Mucosa of gallbladder (tissue), 1 donor: ENCODE measurements around the gene GNB1L. TPM values are rescaled to one million over a fixed set of nuclear protein-coding genes. Genes with fewer than 3 reads are reported as not detected.

ENCODE experiments used
- DNase-seq: peaks from one replicate; pipeline ENCODE4 v3.0.0-alpha.2; 2020; ENCODE audit warnings: low spot score
- total RNA-seq: library from RNA; stranded (reverse); gene quantifications from one replicate; pipeline ENCODE4 v1.2.1, GENCODE V29; 2021
- donor health status: DM: no; HTN: no; CAD: no.

The GNB1L gene
- 6.2 TPM for total RNA-seq

DNA sequence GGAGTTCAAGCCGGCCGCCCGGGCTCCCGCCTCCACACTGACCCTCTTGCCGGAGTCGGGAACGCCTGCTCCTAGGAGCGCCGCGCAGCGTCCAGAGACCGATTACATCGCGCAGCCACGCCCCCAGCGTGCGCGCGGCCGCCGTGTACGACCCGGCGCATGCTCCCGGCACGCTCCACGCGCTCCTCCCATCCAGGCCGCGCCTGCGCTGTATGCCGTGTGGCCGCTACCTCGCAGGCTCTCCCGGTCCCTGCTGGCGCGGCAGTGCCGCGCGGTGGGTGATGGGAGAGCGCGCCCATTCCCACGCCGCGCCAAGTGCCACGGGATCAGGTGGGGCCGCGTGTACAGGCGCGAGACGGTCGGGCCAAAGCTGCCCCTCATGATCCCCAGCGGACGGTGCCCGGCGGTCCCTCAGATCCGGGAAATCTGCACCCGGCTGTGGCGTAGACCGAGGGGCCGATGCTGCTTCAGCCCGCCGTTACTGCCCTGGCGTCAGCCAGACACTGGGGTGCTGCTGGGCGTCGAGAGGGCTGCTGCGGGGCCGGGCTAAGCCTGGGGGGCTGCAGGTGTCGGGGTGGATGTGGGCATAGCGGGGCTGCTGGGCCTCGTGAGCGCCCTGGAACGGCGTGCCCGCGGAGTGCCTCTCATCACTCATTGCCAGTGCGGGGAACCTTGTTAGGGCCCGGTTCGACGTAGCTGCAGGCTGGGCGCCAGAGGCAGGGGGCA, at the start of gene GNB1L, which contains the start of gene RTL10:
Gene GNB1L, minus strand, starts transcription at position 97 of the 726 bp plus-strand sequence. CDS start 33,519 bp downstream, outside the sequence.
Gene RTL10, minus strand, starts transcription at position 97 of the 726 bp plus-strand sequence. CDS start 2,613 bp downstream, outside the sequence.
- DNase-seq, result peak; percentile 98

DNA sequence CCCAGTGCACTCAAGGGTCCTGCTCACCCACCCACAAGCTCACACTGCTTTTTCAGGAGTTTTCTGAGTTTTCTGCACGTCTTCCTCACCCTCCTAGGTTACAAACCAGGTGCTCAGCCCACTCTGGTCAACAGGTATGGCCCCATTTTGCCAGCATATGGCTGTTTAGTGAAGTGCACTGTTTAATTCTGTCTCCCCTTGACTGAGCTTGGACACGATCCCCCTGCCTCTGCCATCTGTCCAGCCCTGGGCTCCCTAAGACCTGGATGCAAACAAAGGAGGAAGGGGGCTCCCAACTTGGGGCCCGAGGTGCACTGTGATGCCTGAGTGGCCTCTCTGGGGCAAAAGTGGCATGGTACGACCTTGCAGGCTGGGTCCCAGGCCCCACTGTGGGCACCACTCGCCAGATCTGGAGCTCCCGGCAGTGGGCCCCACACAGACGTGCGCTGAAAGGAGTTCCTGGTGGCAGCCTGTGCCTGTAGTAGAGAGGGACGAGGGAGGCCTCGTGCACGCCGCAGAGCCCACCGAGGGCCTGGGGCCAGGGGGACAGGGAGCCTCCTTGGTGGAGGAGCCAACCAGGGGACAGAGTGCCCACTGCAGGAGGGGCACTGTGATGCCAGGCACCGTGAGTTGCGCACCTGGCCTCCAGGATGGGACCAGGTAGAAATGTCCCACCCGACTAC, 49.6 kb upstream of the GNB1L start:
- no peak for DNase-seq

GRCh38 chr22:19903513-19903912, 48.8 kb upstream of the GNB1L start:
- DNase-seq, result no peak

GRCh38 chr22:19903031-19903430, 48.4 kb upstream of the GNB1L start:
- DNase-seq, result no peak

GRCh38 chr22:19902245-19902715, 47.6 kb upstream of the GNB1L start:
- DNase-seq, result no peak

GRCh38 chr22:19901577-19902244, 47.0 kb upstream of the GNB1L start:
- DNase-seq, result no peak

DNA sequence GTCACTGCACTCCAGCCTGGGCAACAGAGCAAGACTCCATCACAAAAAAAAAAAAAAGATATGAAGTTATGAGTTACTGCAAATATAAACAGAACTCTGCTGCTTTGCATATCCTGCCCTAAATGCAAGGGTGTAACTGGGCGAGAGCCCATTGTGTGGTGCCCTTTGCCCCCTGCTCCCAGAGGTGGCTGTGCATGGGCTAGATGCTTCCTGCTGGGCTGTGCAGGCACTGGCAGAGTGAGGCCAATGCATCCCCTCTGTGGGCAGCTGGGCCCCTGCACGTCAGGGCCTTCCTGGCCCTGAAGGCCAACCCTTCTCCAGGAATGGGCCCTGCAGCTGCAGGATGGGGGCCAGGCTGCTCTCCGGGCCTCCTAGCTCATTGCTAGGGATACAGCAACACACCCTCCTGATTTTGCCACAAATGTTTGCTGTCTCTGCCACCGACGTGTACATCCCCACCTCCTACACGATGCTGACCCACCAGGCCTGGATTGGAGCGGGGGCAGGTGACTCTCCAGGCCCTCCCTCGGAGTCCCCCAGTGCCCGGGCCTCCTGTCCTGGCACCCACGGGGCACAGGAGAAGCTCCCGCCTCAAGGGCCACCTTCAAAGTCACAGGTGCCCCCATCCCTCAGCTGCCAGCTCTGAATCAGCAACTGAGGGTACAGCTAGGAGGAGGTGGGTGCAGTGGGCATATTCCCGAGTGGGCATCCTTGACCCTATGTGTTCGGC, 46.2 kb upstream of the GNB1L start:
- DNase-seq, result no peak

GRCh38 chr22:19898831-19899567, 44.3 kb upstream of the GNB1L start:
- DNase-seq, result no peak

DNA sequence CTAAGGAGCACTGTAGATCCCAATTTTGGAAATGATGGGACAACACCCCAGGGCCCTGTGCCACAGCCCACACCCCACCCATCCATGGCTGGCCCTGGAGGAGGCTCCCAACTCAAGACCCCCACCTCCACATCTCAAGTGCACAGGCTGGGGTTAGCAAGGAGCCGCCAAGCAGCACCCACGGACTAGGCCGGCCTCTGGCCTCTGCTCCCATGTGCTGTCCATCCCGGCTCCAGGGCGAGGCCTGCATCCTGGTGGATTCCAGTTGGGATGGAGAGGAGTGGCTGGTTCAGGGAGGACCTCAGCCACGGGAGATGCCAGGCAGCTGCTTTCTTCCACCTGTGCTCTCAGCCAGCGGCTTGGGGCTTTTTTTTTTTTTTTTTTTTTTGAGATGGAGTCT, 43.5 kb upstream of the GNB1L start:
- no peak for DNase-seq

DNA sequence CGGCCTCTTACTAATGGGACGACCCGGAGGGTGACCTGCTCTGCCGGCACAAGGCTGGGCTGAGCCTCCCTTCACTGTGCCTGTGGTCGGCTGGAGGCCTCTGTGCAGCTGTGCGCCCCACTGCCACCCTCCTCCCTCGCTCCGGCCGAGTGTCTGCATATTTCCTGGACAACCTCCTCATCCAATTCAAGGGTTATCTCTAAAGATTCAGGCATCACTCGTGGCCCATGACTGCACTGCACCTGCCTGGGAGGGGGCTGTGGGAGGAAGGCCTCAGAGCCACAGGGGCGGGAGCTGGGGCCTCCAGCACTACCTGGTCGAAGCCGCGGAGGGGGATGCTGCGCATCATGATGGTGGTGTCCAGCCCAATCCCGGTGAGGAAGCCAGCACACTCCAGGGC, 43.1 kb upstream of the GNB1L start:
- DNase-seq, result no peak

DNA sequence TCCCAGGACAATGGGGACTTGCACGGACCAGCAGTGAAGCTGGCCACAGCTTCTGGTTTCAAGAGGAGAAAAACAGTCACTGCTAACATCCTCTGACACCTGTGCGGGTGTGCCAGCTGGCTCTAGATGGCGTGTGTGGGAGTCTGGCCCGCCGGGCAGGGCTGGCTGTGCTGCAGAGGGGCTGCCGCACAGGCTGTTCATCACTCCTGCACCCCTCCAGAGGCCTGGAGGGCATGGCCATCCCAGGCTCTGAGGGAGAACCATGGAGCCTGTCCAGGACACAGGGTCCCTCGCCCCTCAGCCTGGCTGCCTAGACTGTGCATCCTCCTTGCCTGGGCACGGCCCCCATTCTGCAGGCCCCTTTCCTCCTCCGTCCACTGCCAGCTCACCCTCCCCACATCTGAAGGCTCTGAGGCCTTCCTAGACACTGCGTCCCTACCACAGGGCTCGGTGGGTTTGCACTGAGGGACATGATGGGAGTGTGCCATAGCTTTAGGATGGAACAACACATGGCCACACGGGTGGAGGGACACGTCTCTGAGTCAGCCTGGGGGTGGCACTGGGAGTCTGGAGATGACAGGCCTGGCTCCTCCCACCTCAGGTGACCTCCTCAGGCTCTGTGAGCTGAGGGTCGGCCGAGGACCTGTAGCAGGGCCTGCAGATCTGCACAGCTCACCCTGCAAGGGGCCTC, 42.1 kb upstream of the GNB1L start:
- no peak for DNase-seq

- no peak for DNase-seq
Observed at GRCh38 chr22:19895160-19895849, 40.6 kb upstream of the GNB1L start.

- DNase-seq, result no peak
Observed at GRCh38 chr22:19893363-19893762, 38.7 kb upstream of the GNB1L start.

GRCh38 chr22:19892925-19893324, 38.3 kb upstream of the GNB1L start:
- DNase-seq, result no peak

DNA sequence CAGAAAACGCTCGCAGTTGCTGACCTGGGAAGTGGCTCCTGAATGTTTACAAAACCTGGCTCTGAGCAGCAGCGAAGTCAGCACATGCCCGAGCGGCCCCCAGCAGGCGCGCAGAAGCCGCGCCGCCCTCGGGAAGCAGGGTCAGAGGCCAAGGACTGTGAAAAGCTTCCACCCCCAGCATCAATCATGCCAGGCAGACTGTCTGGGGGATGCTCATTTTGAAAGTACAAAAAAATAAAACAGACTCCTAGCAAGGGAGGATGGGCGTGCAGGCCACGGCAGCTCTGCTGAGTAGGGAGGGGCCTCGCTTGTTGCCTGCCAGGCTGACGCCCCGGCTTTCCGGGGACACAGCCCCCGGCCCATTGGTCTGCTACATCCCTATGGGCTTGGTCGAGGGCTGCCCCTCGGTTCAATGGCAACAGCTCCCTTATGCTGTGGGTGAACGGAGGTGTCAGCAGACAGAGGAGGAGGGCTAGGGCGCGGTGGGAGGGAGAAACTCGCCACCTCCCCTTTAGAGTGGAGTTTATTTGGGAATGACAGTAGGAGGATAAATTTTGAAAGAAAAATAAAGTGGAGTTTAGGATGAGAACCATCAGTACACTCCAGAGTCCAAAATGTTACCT, 37.7 kb upstream of the GNB1L start:
- DNase-seq, result no peak

- peak; percentile 20 for DNase-seq
Observed at GRCh38 chr22:19891317-19892256, 36.9 kb upstream of the GNB1L start.

DNA sequence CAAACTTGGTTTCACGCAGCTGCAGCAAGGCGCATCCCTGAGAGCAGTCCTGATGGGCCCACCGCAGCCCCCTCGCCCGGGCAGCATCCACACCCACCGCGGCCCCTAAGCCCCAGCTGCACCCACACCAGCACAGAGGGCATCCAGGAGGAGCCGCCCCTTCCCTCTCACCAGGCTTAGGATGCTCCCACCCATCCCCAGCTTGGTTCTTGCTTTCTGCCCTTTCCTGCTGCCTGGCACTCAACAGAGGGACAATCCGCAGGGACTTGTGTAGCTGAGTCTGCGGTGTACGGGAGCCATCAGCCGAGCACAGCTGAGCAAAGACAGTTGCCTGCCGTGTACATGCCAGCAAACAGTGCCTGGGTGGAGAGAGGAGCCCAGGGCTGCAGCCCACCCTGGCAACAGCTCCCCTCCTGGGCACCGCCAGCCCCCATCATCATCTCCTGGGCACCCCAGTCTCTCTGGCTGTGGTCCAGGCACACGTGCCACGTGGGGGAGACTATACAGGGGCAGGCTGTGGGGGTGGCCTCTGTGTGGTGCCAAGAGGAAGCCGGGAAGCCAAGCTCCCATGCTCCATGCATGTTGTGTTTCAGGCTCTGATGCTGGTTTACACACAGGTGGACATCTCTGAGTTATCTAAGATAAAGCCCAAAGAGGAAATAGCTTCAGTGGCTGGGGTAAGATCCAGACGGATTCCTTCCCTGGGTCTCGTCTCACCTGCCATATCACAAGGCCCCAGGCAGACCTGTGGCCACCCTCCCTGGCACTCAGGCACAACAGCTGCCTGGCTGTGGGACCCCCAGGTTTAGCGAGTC, 36.0 kb upstream of the GNB1L start:
- DNase-seq, result no peak
